GM12892 (cell line): ENCODE results near the gene DPF3.

Experiments used
- POLR2A ChIP-seq: IDR thresholded peaks from 2 replicates; pipeline ENCODE4 v1.6.1; 2011; ENCODE audit warnings: low read depth, low read length, control low read depth
- POLR2AphosphoS5 ChIP-seq: IDR thresholded peaks from 2 replicates; pipeline ENCODE4 v1.6.1; 2011; ENCODE audit warnings: low read depth, low read length, control low read depth
- TAF1 ChIP-seq: IDR thresholded peaks from 2 replicates; pipeline ENCODE4 v1.6.1; 2011; ENCODE audit warnings: low read depth, mild to moderate bottlenecking, control low read depth, low read length, borderline replicate concordance

GRCh38 chr14:72629534-72629933 lies 264.4 kb downstream of the DPF3 start:
- TF ChIP-seq POLR2A (no peak), TAF1 (no peak), POLR2AphosphoS5 (no peak)
